GM19025 (cell line): ENCODE results near the gene NFKB2.

Experiments used
- ATAC-seq: cut with Tn5 transposase; IDR thresholded peaks from one replicate; pipeline ENCODE4 v1.9.1; 2021; ENCODE audit warnings: mild to moderate bottlenecking, low read depth, moderate library complexity; ENCODE audit not compliant: unreplicated experiment

The NFKB2 gene

DNA sequence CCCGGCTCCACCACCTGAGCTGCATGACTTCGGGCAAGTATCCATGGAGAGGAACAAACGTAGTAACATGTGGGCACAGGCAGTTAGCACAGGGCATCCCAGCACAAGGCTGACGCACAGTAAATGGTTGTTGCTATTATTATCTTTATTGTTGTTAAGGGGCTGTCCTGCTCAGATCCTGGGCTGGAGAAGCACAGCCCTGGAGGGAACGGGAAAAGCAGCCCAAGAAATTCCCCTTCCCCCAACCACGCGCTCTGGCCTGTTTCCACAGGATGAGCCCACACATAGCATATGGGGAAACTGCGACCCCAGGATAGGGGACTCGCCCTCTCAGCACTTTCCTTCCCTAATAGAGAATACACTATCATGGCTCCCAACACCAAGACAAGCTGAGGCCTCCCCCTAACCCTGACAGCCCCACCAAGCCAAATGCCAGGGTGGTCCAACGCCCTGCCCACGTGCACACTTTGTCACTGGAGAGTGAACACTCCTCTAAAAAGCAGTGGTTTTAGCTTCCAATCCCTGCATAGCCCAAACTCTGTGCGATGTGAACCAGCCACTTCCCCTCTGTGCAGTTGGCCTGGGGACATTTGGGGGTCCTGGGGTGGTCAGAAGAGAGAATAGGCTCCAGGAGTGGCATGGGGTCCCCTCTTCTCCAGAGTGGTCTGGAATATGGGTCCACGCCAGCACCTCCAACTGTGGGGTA is 12.1 kb downstream of the NFKB2 start:
- ATAC-seq: no peak

DNA sequence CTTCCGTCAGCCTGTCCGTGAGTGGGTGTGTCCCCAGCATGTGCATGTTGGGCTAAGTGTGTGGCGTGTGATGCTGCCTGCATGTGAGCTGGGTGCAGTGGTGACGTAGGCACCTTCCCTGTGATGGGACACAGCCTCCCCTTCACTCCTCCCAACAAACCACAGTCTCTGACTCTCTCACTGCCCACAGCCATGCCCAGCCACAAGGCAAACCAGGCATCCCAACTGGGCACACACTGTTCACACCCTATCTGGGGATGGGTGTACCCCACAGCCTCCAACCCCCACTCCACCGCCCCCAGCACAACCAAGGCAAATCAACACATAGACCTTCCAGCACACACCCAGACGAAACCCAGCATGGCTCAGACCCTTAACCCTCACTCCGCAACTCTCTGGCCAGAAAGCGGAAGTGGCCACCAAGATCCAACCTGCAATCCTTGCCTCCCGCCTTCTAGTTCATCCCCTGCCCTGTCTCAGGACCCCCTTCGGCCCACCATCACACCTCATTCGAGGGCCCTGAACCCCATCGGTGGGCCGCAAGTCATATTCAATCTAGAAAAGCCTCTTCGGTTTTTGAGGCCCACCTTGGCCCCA is 12.7 kb downstream of the NFKB2 start:
- ATAC-seq: no peak

DNA sequence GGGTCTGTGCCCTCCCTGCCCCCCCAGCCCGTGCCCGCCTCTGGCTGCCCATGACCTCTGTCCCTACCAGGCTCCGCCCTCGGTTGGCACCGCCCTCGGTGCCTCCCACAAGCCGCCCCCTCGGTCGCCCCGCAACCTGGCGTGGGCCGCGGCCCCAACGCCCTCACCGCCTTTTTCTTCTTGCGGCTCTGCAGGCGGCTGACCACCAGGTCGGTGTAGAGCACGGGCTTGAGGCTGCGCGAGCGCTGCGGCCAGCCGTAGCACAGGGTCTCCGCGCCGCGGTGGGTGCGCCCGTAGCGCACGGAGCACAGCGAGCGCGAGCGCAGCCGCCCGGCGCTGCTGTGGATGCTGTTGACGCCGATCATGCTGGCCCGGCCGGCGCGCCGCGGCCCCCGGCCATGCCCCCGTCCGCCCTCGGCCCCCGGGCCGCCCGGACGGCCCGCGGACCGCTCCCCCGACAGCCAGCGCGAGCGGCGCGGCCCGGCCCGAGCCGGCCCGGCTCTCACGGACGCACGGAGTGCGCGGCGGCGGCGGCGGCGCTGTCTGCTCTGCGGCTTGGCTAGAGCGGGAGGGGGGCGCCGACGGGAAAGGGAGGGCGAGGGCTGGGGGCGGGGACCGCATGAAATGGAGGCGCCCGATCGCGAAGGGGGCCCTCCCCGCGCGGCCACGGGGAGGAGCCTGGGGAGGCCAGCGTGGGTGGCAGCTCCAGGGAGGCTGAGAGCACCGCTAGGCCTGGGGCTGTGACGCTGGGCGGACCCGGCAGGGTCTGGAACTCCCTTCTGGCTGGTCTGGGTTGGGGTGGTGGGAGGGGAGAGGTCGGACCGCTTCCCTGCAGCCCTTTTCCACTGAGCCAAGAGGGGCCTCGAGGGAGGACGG is 13.5 kb downstream of the NFKB2 start:
- no peak for ATAC-seq

DNA sequence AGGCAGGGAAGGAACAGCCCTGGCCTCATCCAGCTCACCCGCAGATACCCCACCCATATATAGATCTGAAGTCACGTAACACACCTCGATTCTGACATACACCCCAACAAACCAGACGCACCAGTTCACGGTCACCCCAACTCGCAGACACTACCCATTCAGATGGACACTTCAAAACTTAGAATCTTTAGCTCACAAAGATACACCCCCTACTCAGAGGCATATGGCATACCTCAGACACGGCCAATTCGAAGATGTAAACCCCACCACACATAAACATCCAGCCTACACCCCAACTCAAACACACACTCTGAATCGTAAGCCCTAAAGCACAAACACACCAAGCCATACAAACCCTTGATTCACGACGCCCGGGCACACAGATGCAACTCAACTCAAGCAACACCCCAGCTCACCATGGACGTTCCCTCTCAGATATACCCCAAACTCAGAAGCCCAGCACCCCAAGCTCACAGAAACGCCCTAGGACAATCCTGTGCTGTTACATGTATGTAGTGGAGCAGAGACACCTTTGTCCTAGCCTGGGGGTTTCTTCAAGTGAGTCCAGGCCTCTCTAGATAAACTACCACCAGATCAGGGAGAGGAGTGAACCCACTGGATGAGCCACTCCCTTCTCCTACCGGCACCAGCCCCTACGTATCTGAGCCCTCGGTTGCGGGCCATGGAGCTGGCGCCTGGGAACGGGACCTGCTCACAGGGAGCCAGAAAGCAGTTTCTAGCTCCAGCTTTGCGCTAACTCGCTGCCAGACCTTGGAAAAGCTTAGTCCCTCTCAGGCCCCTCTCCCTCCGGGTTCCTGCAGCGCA is 14.3 kb downstream of the NFKB2 start:
- no peak for ATAC-seq

DNA sequence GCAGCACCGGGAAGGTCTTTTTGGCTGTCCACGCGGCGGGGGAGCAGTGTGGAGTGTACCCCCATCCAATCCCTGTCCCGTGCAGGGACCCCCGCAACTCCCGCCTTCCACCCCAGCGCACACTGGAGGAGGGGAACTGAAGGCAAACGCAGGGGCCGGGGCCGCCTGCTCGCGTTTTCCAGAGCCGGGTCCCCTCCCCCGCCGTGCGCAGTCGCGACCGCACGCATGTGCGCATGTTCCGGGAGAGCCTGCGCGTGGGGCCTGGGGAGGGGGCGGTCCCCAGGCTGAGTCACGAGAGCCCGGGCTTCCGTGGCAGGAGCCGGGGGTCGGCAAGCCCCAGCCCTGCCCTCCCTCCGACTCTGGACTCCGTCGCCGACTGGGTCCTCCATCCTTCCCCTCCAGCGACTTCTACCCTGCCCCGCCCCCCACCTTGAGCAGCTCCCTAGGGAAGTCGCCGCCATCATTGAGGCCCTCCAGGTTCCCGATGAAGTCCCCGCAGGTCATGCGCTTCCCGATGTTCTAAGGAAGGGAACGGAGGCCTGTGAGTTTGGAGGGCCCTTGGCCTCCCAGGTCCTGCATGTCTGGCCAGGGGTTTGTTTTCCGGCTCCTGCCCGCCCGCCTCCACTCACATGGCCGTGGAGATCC is 15.0 kb downstream of the NFKB2 start:
- no peak for ATAC-seq

DNA sequence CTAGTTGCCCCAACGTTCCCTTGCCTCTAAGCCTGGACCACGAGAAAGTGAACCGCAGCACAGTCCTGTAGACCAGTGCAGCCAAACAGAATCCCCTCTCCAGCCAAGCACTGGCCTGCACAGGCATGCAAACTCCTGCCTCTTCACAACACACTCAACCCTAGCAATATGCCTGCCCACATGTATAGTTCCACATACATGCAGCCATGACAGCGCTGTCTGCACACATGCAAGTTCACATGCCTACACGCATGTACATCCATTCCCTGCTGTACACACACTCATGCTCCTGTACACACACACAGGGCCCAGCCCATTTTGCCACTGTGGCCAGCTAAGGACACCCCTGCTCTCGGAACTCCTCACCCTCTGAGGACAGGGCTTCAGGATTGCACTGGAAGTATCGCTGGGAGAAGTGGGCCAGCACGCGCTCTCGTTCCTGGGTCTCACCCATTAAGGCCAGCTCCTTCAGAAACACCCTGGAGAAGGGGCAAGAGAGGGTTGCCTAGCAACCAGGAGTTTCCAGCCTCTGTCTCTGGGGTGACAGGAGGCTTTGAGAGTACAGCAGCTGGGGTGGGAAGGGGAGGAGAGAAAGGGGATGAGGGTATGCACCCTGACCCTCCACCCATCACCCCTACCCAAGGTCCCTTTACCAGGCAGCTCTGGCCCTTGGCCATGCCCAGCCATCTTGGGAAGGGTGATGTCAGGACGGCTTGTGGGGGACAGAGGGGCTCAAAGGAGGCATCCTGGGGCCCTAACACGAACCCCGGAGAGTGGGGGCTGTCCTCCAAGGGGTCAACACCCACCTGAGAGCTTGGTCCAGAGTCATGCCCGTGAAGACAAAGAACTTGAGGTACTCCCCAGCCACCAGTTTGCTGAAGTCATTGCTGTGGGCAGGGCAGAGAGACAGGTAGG is 16.1 kb downstream of the NFKB2 start:
- no peak for ATAC-seq

DNA sequence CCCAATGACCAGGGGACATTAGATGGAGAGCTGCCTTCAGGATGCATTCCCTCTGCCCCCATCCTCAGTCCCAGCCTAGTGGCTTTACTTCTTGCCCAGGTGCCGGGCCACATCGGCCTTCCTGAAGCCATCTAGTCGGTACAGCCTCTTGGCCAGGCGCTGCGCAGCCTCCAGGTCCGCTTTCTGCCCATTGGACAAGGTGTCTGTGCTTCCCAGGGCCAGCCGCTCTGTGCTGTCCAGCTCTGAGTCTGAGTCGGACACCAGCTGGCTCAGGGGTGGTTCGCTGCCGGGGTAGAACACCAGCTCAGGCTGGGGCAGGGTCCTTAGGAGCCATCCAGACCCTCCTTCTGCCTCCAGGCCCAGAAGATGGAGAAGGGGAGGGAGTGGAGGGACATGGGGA is 16.8 kb downstream of the NFKB2 start:
- ATAC-seq: no peak

DNA sequence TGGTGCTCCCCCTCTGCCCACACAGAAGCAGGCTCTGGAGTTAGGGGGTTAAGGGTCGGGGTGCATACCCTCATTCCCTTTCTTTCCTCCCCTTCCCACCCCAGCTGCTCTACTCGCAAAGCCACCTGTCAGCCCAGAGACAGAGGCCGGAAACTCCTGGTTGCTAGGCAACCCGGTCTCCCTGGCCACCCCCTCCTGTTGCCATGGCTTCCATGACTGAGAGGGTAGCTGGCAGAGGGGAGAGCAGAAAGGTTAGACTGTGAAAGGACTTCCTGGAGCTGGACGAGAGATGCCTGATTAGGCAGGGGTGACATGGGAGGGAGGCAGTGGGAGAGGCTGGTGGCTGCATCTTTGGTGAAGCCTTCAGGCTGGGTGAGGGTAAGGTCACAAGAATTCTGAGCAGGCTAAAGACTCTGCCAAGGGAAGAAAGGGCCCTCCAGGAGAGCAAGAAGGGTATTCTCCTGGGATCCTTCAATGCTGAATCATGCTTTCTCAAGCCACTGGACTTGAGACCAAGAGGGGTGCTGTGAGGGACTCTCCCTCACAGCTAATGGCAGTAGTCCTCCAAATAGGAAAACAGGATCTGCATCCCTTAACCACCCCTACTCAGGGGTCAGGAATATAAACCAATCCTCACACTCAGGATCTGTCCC is 17.7 kb downstream of the NFKB2 start:
- no peak for ATAC-seq

DNA sequence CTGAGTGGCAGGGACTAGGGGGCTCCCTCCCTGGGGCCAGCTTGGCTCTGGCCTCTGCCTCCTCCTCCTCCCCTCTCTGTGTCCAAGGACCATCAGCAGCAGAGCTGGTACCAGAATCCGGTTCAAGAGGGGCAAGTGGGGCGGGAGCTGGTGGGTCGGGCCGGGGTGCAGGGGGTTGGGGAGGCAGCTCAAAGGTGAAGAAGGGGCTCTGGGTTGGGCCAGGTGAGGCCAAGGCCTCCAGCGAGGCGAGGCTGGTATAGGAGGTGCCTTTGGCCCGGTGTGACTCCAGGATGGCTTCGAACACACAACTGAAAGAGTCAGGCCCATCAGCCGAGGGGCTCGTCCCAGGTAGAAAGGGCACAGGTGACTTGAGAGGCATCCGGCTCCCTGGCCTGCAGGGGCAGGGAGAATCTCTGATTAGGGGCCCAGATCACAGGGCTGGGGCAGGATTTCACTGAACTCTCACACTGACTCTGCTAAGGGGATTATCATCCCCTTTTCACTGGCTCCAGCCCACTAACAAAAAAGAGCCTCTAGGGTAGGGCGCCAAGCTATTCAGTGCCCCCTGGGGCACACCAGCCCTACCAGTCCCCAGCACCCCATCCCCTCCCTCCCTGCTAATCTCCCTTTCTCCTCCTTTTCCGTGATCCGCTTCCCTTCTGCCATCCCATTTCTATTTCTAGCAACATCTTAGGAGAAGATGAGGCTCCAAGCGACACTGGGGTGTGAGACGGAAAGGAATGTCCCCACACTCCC is 18.5 kb downstream of the NFKB2 start:
- no peak for ATAC-seq

DNA sequence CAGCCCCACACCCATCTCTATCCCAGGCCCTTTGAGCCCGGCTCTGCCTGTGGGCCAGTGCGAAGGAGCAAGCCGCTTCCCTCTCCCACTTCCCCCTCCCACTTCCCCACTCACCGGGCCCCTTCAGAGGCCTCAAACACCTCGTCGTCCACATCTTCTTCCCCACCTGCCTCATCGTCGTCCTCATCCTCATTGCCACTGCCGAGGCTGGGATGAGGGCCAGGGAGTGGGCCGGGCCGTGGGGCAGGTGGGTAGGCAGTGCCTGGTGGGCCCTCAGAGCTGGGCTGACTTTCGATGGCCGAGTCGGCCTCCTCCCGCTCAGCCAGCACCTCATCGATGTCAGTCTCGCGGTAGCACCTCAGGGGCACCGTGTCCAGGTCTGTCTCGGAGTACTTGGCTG is 19.2 kb downstream of the NFKB2 start:
- ATAC-seq: no peak

DNA sequence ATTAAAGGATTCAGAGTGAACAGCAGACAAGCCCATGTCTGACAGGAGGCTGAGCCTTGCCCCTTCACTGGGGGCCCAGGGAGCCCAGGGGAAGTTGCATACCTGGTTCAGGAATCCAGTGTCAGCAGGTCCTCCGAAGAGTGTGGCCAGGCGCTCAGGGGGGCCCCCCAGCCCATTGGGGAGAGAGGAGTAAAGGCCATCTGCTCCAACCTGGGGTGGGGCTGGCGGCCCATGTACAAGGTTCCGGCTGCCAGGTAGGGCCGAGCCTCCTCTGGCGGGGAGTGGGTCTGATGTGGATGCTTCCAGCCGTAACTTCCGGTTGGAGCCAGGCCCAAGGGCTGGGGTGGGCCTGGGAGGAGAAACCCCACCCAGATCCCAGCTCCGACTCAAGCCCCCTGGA is 20.8 kb downstream of the NFKB2 start:
- no peak for ATAC-seq

DNA sequence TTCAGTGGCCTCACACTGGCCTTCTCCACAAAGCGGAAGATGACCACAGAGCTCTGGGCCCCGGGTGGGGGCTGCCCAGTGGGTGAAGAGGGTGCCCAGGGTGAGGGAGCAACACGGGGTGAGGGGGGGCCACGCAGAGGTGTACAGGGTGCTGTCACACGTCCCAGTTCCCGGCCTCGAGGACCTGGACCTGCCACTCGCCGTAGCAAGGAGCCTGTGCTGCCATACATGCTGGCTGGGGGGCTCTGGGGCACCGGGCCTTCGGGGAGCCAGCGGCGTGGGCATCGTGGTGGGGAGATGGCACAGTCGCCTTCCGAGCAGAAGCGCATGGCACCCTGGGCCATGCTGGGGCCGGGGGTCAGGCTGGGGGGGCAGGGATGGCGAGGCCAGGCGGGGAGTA is 21.2 kb downstream of the NFKB2 start:
- ATAC-seq: no peak

DNA sequence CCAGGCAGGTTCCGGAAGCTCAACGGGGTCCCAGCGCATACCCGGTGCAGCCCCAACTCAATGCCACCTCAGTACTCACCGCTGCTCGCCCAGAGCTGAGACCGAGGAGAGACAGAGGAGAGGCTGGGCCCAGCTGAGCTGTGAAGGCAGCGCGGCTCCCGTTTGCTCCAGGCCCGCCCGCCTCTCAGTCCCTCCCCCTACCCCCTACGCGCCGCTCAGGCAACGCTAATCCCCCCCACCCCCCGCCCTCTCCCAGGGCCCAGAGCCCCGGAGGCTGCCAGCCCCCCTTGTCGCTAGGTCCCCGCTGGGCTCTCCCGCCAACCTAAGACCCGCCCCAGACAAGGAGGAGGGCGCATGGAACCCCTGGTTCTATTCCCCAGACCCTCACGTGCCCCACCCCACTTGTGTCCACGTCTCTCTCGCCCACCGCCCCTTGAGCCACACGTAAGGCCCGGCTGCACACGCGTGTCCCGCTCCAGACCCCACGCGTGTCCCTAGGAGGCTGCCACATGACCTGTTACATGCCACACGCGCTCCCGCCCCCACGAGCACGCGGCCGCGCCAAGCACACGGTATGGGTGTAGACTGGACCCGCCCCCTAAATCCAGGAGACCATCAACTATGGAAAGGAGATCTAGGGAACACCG is 23.2 kb downstream of the NFKB2 start, which contains the start of gene PSD:
Gene PSD (minus strand): TSS at position 164 of the 647 bp plus-strand sequence. CDS start 1,747 bp downstream, outside the sequence.
- ATAC-seq: no peak

DNA sequence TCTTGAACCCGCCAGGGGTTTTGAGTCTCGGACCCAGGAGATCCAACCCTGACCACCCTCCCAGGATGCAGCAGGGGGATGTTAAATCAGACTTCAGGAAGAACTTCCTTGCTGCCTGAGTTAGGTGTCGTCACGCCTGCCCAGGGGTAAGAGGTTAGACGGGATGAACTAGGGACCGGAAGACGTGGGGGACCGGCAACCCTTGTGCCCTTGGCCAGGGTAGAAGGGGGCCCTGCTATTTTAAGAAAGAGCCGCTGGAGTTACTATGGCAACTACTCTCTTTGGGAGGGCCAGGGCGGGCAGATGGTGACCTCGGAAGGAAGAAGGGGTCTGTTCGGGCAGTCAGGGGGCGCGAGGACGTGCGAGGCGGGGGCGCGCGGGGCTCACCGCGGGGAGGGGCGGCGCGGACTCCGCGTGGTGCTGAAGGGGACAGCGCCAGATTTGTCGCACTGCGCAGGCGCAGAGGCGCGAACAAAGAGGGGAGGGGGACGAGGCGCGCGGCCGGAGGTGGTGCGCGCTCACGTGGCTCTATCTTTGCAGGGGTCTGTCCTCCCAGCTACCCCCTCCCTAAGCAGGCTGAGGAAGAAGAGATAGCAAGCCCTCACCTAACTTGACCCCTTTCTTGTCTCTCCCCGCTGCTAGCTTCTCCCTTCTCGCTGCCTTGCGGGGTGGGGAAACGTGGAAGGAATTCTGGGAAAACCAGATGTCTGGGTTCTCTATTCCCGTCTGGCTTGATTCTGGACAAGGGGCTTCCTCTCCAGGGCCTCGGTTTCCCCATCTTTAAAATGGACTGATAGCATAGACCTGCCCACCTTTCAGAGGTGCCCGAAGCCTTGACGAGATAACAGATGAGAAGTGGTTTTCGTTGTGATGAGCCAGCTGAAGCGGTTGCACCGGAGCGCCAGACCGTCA is 24.0 kb downstream of the NFKB2 start:
- ATAC-seq: no peak

DNA sequence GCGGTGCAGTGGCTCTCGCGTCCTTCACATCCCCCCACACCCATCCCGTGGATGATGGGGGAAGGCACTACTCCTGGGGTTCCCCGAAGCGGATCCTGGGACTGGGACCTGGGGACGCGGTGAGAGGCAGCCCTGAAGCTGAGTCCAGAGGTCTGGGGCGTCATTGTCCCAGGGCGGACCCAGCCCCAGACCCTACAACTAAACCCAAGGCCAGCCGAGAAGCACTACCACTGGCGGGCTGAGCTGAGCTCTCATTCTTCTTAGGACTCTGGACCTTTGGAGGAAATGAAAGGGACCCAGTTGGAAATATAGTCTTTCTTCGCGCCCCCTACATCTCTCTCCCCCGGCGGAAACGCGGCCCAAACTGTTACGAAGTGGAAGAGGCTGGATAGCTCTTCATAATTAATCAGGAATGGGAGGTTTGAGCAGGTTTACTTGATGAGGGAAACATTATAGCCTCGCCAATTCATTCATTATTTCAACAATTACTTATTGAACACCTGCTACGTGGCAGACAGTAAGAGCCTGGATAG is 24.7 kb downstream of the NFKB2 start:
- no peak for ATAC-seq
